GM12872 (cell line): ENCODE results near the gene PHF2.
A peak's percentile ranks its signal among the peaks of the same experiment; 100 is the strongest.

Experiments used
- CTCF ChIP-seq: IDR thresholded peaks from 3 replicates; pipeline ENCODE4 v1.5.1; 2011; ENCODE audit warnings: low read depth, mild to moderate bottlenecking, low read length, moderate library complexity; ENCODE audit not compliant: insufficient read depth

PHF2 gene

GRCh38 chr9:93697352-93698139 is 121.2 kb downstream of the PHF2 start:
- TF ChIP-seq CTCF: no peak

- TF ChIP-seq CTCF: no peak
Observed at GRCh38 chr9:93698140-93698908, 121.9 kb downstream of the PHF2 start.

GRCh38 chr9:93699650-93700049 is 123.3 kb downstream of the PHF2 start:
- TF ChIP-seq CTCF: no peak

- no peak for TF ChIP-seq CTCF
Observed at GRCh38 chr9:93701494-93702218, 125.3 kb downstream of the PHF2 start.

GRCh38 chr9:93702261-93702660 is 125.9 kb downstream of the PHF2 start:
- TF ChIP-seq CTCF: 0 out of 3 replicates have a peak, but pooled peaks have one; percentile 15

- no peak for TF ChIP-seq CTCF
Observed at GRCh38 chr9:93708289-93708986, 132.1 kb downstream of the PHF2 start.

GRCh38 chr9:93708987-93709302 is 132.6 kb downstream of the PHF2 start:
- no peak for TF ChIP-seq CTCF
